K562 (cell line): ENCODE measurements around the gene TFCP2L1. TPM values are rescaled to one million over a fixed set of nuclear protein-coding genes. Genes with fewer than 3 reads are reported as not detected.

Source experiments
- ATAC-seq: fragments of 200-7000 bp; cut with Tn5 transposase; 3 replicates; pipeline ENCODE4 v1.9.1; 2020; ENCODE audit warnings: moderate library complexity
- BruUV-seq: library from RNA; stranded (reverse); fragments of 400-500 nt; replicated peaks from 2 replicates; lab custom pipeline; 2021; lab: Mats Ljungman, UMichigan
- CTCF ChIA-PET: fragments of 300-600 bp; formaldehyde crosslinking; extraction: SDS; loops from one replicate; lab custom pipeline; 2021; ENCODE audit warnings: low intra/inter-chr PET ratio; lab: Yijun Ruan, JAX
- POLR2A ChIA-PET: fragments of 300-600, 350-650 bp; sonication (Branson Sonifier 250); formaldehyde crosslinking; extraction: SDS; loops from one replicate; lab custom pipeline; 2021; ENCODE audit warnings: antibody characterized with exemption, inconsistent platforms; lab: Yijun Ruan, JAX
- DNase-seq, 4 experiments: peaks; one replicate each; pipeline versions ENCODE4 v3.0.0 to v3.0.0-alpha.2; 2011 to 2018; ENCODE audit warnings: low spot score in 3 of 4, mixed read lengths in 3 of 4; ENCODE audit errors: extremely low read depth in 1 of 4
- FAIRE-seq: peaks from 2 replicates; lab custom pipeline; 2011; peaks lifted over from hg19 to GRCh38; lab: Jason Lieb, UNC
- H2AFZ ChIP-seq: 2 replicates; pipeline ENCODE4 v1.6.0; 2011; ENCODE audit warnings: low read depth, low read length, control low read depth, inconsistent platforms
- H3K27ac ChIP-seq: fragments of 200-600 bp; 3 replicates; pipeline ENCODE4 v1.8.0; 2011; ENCODE audit warnings: low read depth, mild to moderate bottlenecking, control low read depth, inconsistent platforms, low read length, moderate library complexity, mixed read lengths; ENCODE audit errors: extremely low read depth
- H3K27me3 ChIP-seq, 2 experiments: fragments of 300-600 bp in 1 of 2; 2 replicates in 1 of 2; 3 replicates in 1 of 2; pipeline versions ENCODE4 v1.6.0 to v1.8.0; 2011; ENCODE audit warnings: inconsistent platforms in 2 of 2, low read length in 2 of 2, mild to moderate bottlenecking in 1 of 2, mixed read lengths in 1 of 2, moderate library complexity in 1 of 2; ENCODE audit not compliant: control insufficient read depth in 2 of 2, insufficient read depth in 2 of 2
- H3K36me3 ChIP-seq: fragments of 300-600 bp; 3 replicates; pipeline ENCODE4 v1.8.0; 2011; ENCODE audit warnings: mild to moderate bottlenecking, low read length, inconsistent platforms; ENCODE audit not compliant: control insufficient read depth, insufficient read depth
- H3K4me1 ChIP-seq, 2 experiments: fragments of 200-600 bp in 1 of 2; replicated peaks in 1 of 2; 2 replicates in 1 of 2; 3 replicates in 1 of 2; pipeline versions ENCODE4 v1.5.1 to v1.8.0; 2011; ENCODE audit warnings: inconsistent platforms in 2 of 2, low read length in 2 of 2, mild to moderate bottlenecking in 1 of 2, mixed read lengths in 1 of 2, moderate library complexity in 1 of 2; ENCODE audit not compliant: control insufficient read depth in 2 of 2, insufficient read depth in 2 of 2
- H3K4me2 ChIP-seq: 2 replicates; pipeline ENCODE4 v1.6.1; 2011; ENCODE audit warnings: low read length, control low read depth, inconsistent platforms, mixed read lengths; ENCODE audit not compliant: insufficient read depth
- H3K4me3 ChIP-seq: fragments of 200-600 bp; sonication (generic), shearing (Covaris generic); 2 replicates; pipeline ENCODE4 v1.5.1; 2016; ENCODE audit warnings: control low read depth, inconsistent platforms
- H3K79me2 ChIP-seq: fragments of 200-600 bp; 3 replicates; pipeline ENCODE4 v1.8.0; 2011; ENCODE audit warnings: low read length, inconsistent platforms; ENCODE audit not compliant: control insufficient read depth, insufficient read depth
- H3K9ac ChIP-seq, 2 experiments: 2 replicates each; pipeline versions ENCODE4 v1.6.0 to v1.6.1; 2011; ENCODE audit warnings: low read depth in 2 of 2, low read length in 2 of 2, control low read depth in 1 of 2, inconsistent platforms in 1 of 2, mild to moderate bottlenecking in 1 of 2, mixed read lengths in 1 of 2; ENCODE audit not compliant: insufficient read depth in 1 of 2
- H3K9me1 ChIP-seq: one replicate; pipeline ENCODE4 v1.6.0; 2011; ENCODE audit warnings: inconsistent platforms, mild to moderate bottlenecking, low read length, moderate library complexity; ENCODE audit not compliant: control insufficient read depth, insufficient read depth
- H3K9me3 ChIP-seq: replicated peaks from 2 replicates; pipeline ENCODE4 v1.5.1; 2011; ENCODE audit warnings: low read depth, low read length, inconsistent platforms; ENCODE audit not compliant: control insufficient read depth, insufficient read depth
- H4K20me1 ChIP-seq: replicated peaks from 2 replicates; pipeline ENCODE4 v1.6.1; 2011; ENCODE audit warnings: low read length, inconsistent platforms, mixed read lengths; ENCODE audit not compliant: control insufficient read depth, insufficient read depth
- COPS2 ChIP-seq: fragments of 450-650 bp; conservative IDR thresholded peaks from 2 replicates; pipeline ENCODE4 v1.6.1; 2016; ENCODE audit warnings: mild to moderate bottlenecking, moderate library complexity
- KDM1A ChIP-seq, 2 experiments: fragments of 450-650 bp; IDR thresholded peaks; 2 replicates each; pipeline ENCODE4 v1.6.1; 2016; ENCODE audit warnings: mild to moderate bottlenecking in 2 of 2
- KHSRP ChIP-seq: fragments of 450-650 bp; IDR thresholded peaks from 2 replicates; pipeline ENCODE4 v1.6.1; 2017
- MXI1 ChIP-seq: IDR thresholded peaks from 2 replicates; pipeline ENCODE4 v1.6.1; 2011; ENCODE audit warnings: low read depth, mild to moderate bottlenecking, improper control_type of control experiment, low read length
- RBM25 ChIP-seq: fragments of 200-400 bp; formaldehyde crosslinking; IDR thresholded peaks from 2 replicates; pipeline ENCODE4 v1.6.1; 2018; ENCODE audit warnings: low read length, low read depth, moderate library complexity; ENCODE audit not compliant: severe bottlenecking
- ZNF696 ChIP-seq: fragments of 250-450 bp; sonication (Bioruptor Pico); conservative IDR thresholded peaks from 2 replicates; pipeline ENCODE4 v1.4.0; 2020; ENCODE audit warnings: mild to moderate bottlenecking, moderate library complexity
- WGBS: fragments of 100-300 bp; shearing (Covaris generic); methylation state at CpG from one replicate; pipeline ENCODE4 v1.1.6; 2016; ENCODE audit warnings: low coverage, mixed read lengths; ENCODE audit not compliant: insufficient coverage; ENCODE audit errors: missing lambda C conversion rate; 5-methylcytosine and 5-hydroxymethylcytosine counted together
- in situ Hi-C: fragments of 300-500 bp; cut with MboI; formaldehyde crosslinking; loops from 4 replicates; pipeline ENCODE4 v1.15.0; 2018; ENCODE audit warnings: inconsistent platforms, mixed read lengths
- intact Hi-C: fragments of 100-400 bp; cut with micrococcal nuclease; formaldehyde crosslinking; loops from 2 replicates; pipeline ENCODE4 v1.14.2; 2022
- polyA plus RNA-seq, 8 experiments: library from polyadenylated mRNA; depleted of rRNA in 4 of 8; stranded (reverse) in 5 of 8; unstranded in 3 of 8; fragments of >200 nt; fragmentation: Nextera tagmentation in 2 of 8; fragmentation: Illumina TruSeq in 1 of 8; extraction: Ambion mirVana in 2 of 8; extraction: Trizol in 1 of 8; gene quantifications; 2 replicates each; pipeline versions ENCODE4 v1.2.1 to v1.2.3, GENCODE V29; 2011 to 2014; ENCODE audit warnings: inconsistent platforms in 1 of 8, missing spikeins in 1 of 8
- total RNA-seq, 7 experiments: library from RNA; depleted of rRNA in 6 of 7; stranded (reverse); fragments of >200 nt in 6 of 7; fragmentation: Illumina TruSeq in 2 of 7; extraction: Trizol in 2 of 7; gene quantifications; 2 replicates each; pipeline versions ENCODE4 v1.2.1 to v1.2.3, GENCODE V29; 2011 to 2021; ENCODE audit warnings: low replicate concordance in 1 of 7
- TF ChIP-seq, protein P1 (sequence below), 2 experiments: fragments of 450-650 bp; IDR thresholded peaks; 2 replicates each; pipeline ENCODE4 v1.6.1; 2016
- TF ChIP-seq, protein P2 (sequence below): sonication (generic); formaldehyde crosslinking; IDR thresholded peaks from 2 replicates; pipeline ENCODE4 v1.8.0; 2023; ENCODE audit warnings: mild to moderate bottlenecking, missing genetic modification reagents

TFCP2L1 gene
- total and polyA plus RNA-seq, 9 of the 15 experiments (the other 6 are each of a cell fraction or from before 2014, with no cell fraction given) = 0.08 to 1.00 (median 0.42) TPM

DNA sequence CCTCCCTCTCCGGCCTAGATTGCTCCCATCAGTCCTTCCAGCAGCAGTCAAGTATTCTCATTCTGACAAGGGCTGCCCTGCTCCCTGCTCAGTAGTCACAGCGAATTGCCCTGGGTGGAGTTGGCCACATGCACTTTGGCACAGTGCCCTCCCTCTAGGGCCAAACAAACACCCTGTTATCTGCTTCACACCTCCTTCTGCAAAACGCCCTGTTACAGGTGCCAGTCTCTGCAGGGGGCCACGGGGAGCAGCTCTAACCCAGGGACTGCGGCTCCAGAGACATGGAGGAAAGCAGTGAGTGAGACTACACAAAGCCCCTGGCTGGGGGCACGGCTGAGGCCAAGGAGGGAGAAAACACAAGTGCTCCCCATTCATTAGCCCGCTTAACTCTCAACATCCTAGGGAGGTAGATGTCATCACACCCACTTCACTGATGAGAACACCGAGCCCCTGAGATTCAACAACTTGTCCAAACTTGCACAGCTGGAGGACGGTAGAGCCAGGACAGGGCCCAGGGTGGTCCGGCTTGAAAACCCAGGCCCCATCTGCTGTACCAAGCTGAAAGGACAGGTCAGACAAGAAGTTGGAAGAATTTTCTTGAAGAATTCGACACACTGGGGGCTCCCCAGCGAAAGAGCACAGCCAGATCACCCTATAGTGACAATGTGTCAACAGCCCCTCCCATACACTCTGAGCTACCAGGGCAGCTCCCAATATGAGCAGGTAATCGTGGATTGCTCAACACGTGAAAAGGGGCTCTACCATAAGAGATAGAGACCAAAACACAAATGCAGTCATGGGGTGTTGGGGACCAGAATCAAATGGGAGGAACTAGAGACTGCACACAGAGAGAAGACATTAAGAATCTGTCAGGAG, 8.7 kb upstream of the TFCP2L1 start (continued):
- TF ChIP-seq, protein P1, sequence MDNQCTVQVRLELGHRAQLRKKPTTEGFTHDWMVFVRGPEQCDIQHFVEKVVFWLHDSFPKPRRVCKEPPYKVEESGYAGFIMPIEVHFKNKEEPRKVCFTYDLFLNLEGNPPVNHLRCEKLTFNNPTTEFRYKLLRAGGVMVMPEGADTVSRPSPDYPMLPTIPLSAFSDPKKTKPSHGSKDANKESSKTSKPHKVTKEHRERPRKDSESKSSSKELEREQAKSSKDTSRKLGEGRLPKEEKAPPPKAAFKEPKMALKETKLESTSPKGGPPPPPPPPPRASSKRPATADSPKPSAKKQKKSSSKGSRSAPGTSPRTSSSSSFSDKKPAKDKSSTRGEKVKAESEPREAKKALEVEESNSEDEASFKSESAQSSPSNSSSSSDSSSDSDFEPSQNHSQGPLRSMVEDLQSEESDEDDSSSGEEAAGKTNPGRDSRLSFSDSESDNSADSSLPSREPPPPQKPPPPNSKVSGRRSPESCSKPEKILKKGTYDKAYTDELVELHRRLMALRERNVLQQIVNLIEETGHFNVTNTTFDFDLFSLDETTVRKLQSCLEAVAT (IDR thresholded peaks at IDR 0.05) = no peak
- no peak for TF ChIP-seq MXI1
- TF ChIP-seq, all 486 proteins: peak for 0

DNA sequence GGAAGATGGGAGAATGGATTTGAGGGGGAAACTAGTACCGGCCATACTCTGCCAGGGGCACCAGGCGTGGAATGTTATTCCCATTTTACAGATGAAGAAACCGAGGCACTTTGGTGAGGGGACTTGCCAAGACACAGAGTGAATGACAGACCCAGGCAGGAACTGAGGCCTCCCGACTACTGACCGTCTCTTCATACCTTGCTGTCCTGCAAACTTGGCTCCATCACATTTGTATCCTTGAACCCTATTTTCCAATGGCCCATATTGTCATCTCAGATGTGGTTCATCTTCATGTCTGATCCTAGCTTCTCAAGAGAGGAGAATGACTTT, 6.2 kb upstream of the TFCP2L1 start:
- Histone ChIP-seq H3K4me1 (no peaks in the 10 kb centered on the region), H3K4me2 (no peak overlapping the region), H3K9me3 (no peaks in the 10 kb centered on the region), H3K27me3 (peaks cover 14 to 38% of the 10 kb centered on the region in 2 experiments; a peak in 4 of 5 replicates)
- in situ Hi-C loops = no loop called here
- BruUV-seq = no TSS peak
- no peak for TF ChIP-seq KHSRP
- TF ChIP-seq KDM1A (IDR thresholded peaks at IDR 0.05) = 0 out of 4 replicates have a peak, but pooled peaks of 1 of the 2 experiments have one; percentile 7
- TF ChIP-seq, protein P2, sequence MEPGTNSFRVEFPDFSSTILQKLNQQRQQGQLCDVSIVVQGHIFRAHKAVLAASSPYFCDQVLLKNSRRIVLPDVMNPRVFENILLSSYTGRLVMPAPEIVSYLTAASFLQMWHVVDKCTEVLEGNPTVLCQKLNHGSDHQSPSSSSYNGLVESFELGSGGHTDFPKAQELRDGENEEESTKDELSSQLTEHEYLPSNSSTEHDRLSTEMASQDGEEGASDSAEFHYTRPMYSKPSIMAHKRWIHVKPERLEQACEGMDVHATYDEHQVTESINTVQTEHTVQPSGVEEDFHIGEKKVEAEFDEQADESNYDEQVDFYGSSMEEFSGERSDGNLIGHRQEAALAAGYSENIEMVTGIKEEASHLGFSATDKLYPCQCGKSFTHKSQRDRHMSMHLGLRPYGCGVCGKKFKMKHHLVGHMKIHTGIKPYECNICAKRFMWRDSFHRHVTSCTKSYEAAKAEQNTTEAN (CRISPR knock-in tag) = no peak
- peak; percentile 77 for TF ChIP-seq RBM25
- no peak for TF ChIP-seq COPS2
- TF ChIP-seq ZNF696 (CRISPR knock-in tag) = no peak
- TF ChIP-seq, all 486 proteins: peak for 2
- POLR2A ChIA-PET = no interaction called here
- WGBS = 3% methylated on average over 5 of the region's 5 CpGs
- Histone ChIP-seq H3K36me3 (no peaks in the 10 kb centered on the region), H3K27ac (no peak overlapping the region), H3K9ac (no peak overlapping the region), H3K9me1 (no peaks in the 10 kb centered on the region), H2AFZ (no peak overlapping the region), H3K4me3 (no peak overlapping the region), H3K79me2 (no peaks in the 10 kb centered on the region), H4K20me1 (no peaks in the 10 kb centered on the region)
- DNase-seq (no peak), ATAC-seq (no peak), FAIRE-seq (no peak)
- CTCF ChIA-PET = no interaction called here
- intact Hi-C loops = no loop called here
